Lower leg skin (tissue), 3 donors: ENCODE results near the gene TMEM174.

Source experiments
- CTCF ChIP-seq, 3 donors: fragments of 450-650 bp; IDR thresholded peaks; one replicate each; pipeline ENCODE4 v1.5.1; 2016; ENCODE audit warnings: antibody characterized with exemption in 3 of 3, mild to moderate bottlenecking in 3 of 3, moderate library complexity in 2 of 3
- POLR2A ChIP-seq, 2 donors: fragments of 450-650 bp; IDR thresholded peaks; one replicate each; pipeline ENCODE4 v1.6.1; 2016 to 2017; ENCODE audit warnings: antibody characterized with exemption in 2 of 2, mild to moderate bottlenecking in 1 of 2, moderate library complexity in 1 of 2

- TF ChIP-seq CTCF (IDR thresholded peaks at IDR 0.05), result no peak
- no peak for TF ChIP-seq POLR2A (IDR thresholded peaks at IDR 0.05)
Observed at GRCh38 chr5:73176250-73176649, 3.3 kb downstream of the TMEM174 start.
